Spleen (tissue), 7 donors: ENCODE data around the gene DNAJC2.

Experiments used
- POLR2AphosphoS5 ChIP-seq, 3 donors: sonication (generic); formaldehyde crosslinking; IDR thresholded peaks; one replicate each; pipeline ENCODE4 v1.5.1; 2017; ENCODE audit warnings: antibody characterized with exemption in 3 of 3
- TF ChIP-seq, protein P1 (sequence below), 11 experiments: fragments of 200-600 bp in 7 of 11; fragments of 450-650 bp in 4 of 11; sonication (generic) in 4 of 11; IDR thresholded peaks in 8 of 11; conservative IDR thresholded peaks in 3 of 11; 1 replicate in 7 of 11; 2 replicates in 4 of 11; pipeline versions ENCODE4 v1.4.0 to v1.8.0; 2016 to 2021; ENCODE audit warnings: antibody characterized with exemption in 11 of 11, inconsistent platforms in 4 of 11, mild to moderate bottlenecking in 1 of 11
- donor health status: DM: no; HTN: no; CAD: no; lungs with moderate emphysema.
- donor health status: DM: no; HTN: no; CAD: no.
- donor health status: DM: no; HTN: no; CAD: no.

DNA sequence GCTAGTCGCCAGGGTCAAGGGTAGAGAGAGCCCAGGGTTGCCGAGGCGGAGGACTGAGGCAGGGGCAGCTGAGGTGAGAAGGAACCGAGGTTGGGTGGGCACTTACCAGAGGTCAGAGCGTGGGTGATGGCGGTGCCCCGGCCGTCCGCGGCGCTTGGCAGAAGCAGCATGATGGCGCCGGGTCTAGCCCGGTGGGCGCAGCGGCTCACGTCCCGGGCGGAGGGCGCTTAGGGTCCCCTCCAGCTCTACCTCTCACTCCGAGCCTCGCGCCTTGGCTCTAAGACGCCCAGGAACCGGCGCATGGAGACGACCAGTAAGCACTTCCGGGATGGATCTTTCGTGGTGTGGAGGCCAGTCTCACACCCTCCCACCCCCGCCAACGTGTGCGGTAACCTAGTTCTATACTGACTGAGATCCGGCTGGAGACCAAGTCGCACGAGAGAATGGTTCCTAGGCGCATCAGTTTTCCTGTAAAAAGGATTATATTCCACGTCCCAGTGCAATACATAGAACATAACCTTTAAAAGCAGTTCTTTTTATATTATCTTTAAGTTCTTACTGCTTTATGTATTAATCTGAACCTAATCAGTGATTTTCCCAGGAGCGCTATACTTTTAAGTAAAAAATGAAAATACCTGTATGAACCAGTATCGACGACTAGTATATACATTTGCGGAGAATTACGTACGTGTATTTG, at the start of gene DNAJC2:
- TF ChIP-seq, protein P1, sequence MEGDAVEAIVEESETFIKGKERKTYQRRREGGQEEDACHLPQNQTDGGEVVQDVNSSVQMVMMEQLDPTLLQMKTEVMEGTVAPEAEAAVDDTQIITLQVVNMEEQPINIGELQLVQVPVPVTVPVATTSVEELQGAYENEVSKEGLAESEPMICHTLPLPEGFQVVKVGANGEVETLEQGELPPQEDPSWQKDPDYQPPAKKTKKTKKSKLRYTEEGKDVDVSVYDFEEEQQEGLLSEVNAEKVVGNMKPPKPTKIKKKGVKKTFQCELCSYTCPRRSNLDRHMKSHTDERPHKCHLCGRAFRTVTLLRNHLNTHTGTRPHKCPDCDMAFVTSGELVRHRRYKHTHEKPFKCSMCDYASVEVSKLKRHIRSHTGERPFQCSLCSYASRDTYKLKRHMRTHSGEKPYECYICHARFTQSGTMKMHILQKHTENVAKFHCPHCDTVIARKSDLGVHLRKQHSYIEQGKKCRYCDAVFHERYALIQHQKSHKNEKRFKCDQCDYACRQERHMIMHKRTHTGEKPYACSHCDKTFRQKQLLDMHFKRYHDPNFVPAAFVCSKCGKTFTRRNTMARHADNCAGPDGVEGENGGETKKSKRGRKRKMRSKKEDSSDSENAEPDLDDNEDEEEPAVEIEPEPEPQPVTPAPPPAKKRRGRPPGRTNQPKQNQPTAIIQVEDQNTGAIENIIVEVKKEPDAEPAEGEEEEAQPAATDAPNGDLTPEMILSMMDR (IDR thresholded peaks at IDR 0.05 in 8 of 11, conservative IDR thresholded peaks at IDR 0.05 in 3 of 11) = no peak
- TF ChIP-seq POLR2AphosphoS5 (IDR thresholded peaks at IDR 0.05) = peak; percentile 87 to 93 (median 89)
